Activated CD4-positive, alpha-beta T cell treated with anti-CD3 and anti-CD28 coated beads, Interleukin-2, amount 10 ng/mL, durations not matched to agents 7 days and 5 days (primary cell): ENCODE results near the gene HMGN1. TPM values are rescaled to one million over a fixed set of nuclear protein-coding genes. Genes with fewer than 3 reads are reported as not detected.
A peak's percentile ranks its signal among the peaks of the same experiment; 100 is the strongest.

Experiments used
- CTCF ChIA-PET: fragments of 350-600 bp; sonication (Branson Sonifier 250); formaldehyde crosslinking; loops from one replicate; lab custom pipeline; 2021; ENCODE audit warnings: antibody characterized with exemption; lab: Charles Lee
- POLR2A ChIA-PET: fragments of 350-600 bp; sonication (Branson Sonifier 250); formaldehyde crosslinking; loops from one replicate; lab custom pipeline; 2021; ENCODE audit warnings: antibody characterized with exemption; lab: Charles Lee
- DNase-seq: peaks from one replicate; pipeline ENCODE4 v3.0.0-alpha.2; 2020
- H3K27ac Mint-ChIP-seq: one replicate; pipeline ENCODE4 v1.8.0; 2021; ENCODE audit warnings: mild to moderate bottlenecking, moderate library complexity, mixed read lengths
- H3K27me3 Mint-ChIP-seq: one replicate; pipeline ENCODE4 v1.8.0; 2021; ENCODE audit warnings: mixed read lengths
- H3K36me3 Mint-ChIP-seq: one replicate; pipeline ENCODE4 v1.8.0; 2021; ENCODE audit warnings: low read depth, mixed read lengths
- H3K4me1 Mint-ChIP-seq: one replicate; pipeline ENCODE4 v1.8.0; 2021; ENCODE audit warnings: mixed read lengths
- H3K4me3 Mint-ChIP-seq: one replicate; pipeline ENCODE4 v1.8.0; 2021; ENCODE audit warnings: mild to moderate bottlenecking, moderate library complexity, mixed read lengths
- H3K9me3 Mint-ChIP-seq: one replicate; pipeline ENCODE4 v1.8.0; 2021; ENCODE audit warnings: mixed read lengths
- total RNA-seq, 2 experiments: library from RNA; stranded (reverse); gene quantifications; one replicate each; pipeline ENCODE4 v1.2.3, GENCODE V29; 2021

Gene HMGN1
- total RNA-seq, 2 experiments from 2014 or later = 389 to 395 TPM

DNA sequence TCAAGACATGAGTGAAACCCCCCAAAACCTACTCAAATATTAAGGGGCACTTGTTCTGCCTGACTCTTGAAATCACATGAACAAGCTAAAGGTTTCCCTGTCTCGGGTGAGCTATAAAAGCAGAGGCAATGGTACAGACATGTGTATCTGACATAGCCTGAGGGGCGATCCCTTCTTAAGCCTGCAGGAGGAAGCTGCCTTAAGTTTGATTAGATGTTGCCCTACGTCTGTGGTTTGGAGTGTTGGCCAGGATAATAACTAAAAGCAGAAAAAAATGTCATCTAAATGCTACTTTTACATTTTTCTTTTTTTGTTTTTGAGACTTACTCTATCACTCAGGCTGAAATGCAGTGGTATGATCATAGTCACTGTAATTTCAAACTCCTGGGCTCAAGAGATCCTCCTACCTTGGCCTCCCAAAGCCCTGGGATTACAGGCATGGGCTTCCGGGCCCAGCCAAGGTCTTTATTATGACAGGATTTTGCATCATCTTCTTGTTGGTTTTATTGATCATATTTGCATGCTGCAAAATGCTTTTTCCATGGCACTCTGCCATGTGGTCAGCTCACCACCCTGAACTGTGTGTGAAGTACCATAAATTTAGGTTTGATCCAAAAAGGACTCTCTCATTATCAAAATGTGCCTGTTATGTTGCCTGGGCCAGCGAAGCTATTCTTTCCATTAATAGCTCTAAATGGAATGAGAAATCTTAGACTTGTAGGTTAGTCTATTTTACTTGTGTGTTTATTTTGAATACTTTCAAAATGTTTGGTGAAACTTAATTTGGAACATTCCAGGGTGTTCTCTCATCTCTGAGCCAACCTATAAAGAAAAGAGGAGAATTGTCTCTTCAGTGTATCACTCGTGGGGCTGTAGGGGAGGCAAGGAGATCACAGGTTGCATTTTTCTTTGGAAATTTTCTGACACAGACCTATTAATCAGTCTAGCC lies 15.0 kb upstream of the HMGN1 start:
- Mint-ChIP-seq H3K4me3 (no peak overlapping the region), H3K36me3 (no peaks in the 10 kb centered on the region), H3K9me3 (no peaks in the 10 kb centered on the region), H3K27me3 (no peaks in the 10 kb centered on the region), H3K4me1 (no peaks in the 10 kb centered on the region), H3K27ac (no peak overlapping the region)
- CTCF ChIA-PET = interaction anchor here (0.6 to 1.1 kb wide), 2 partner anchors 8 to 22 kb away, joined by 3 read pairs; no protein-coding TSS in a partner anchor
- POLR2A ChIA-PET = no interaction called here
- no peak for DNase-seq

DNA sequence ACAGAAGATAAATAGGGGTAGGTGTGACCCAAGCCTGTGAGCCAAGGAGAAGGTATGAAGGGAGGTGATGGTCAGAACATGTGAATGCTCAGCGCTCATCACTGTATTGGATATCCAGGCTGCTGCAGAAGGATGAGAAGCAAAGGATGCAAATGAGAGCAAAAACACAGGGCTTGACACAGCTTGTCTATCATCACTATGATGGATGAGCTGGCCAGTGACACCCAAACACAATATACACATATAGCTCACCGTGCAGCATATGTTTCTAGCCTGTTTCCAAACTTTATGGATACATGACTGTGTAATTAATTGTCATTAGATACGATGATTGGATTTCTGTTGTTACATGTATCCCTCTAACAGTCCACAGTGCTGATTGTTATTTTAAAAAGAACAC lies 13.8 kb upstream of the HMGN1 start:
- Mint-ChIP-seq H3K27ac (no peak overlapping the region), H3K4me3 (no peak overlapping the region), H3K36me3 (no peaks in the 10 kb centered on the region), H3K27me3 (no peaks in the 10 kb centered on the region), H3K4me1 (no peaks in the 10 kb centered on the region), H3K9me3 (no peaks in the 10 kb centered on the region)
- POLR2A ChIA-PET = no interaction called here
- DNase-seq = no peak
- CTCF ChIA-PET = interaction anchor here (1.2 kb wide), 1 partner anchor 13 kb away, joined by 3 read pairs; no protein-coding TSS in a partner anchor

DNA sequence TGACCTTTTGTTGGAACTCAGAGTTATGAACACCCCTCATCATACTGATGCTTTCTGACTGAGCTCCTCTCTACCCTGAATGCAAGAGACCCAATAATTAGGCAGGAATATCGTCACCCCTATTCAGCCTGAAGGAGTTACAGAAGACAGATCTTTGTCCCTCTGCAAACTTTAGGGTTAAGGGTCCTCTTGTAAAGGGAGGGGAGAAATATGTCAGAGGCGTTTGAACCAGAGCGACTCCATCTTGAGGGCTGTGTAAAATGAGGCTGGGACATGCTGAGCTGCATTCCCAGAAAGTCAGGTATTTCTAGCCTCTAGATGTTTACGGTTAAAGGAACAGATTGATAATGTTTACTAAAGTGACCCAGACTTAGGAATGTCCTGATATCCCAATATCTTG lies 10.5 kb upstream of the HMGN1 start:
- H3K4me3 Mint-ChIP-seq = no peak overlapping the region
- no peak for DNase-seq
- no peaks in the 10 kb centered on the region for H3K36me3 Mint-ChIP-seq
- no peaks in the 10 kb centered on the region for H3K9me3 Mint-ChIP-seq
- H3K4me1 Mint-ChIP-seq = no peaks in the 10 kb centered on the region
- ChIA-PET CTCF (interaction anchor here (1.0 to 1.3 kb wide), 4 partner anchors 10 to 21 kb away, joined by 3 to 5 read pairs (median 4); a partner anchor contains a TSS), POLR2A (no interaction called here)
- peaks cover 3% of the 10 kb centered on the region for H3K27me3 Mint-ChIP-seq
- H3K27ac Mint-ChIP-seq = no peak overlapping the region

DNA sequence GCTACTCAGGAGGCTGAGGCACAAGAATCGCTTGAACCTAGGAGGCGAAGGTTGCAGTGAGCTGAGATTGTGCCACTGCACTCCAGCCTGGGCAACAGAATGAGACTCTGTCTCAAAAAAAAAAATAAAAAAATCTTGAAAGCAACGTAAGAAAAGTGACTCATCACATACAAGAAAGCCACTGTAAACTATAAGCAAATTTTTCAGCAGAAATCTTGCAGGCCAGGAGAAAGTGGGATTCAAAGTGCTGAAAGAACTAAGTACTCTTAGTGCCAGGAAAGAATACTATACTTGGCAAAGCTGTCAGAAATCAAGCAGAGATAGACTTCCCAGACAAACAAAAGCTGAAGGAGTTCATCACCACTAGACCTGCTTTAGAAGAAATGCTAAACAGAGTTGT lies 4.4 kb upstream of the HMGN1 start:
- H3K36me3 Mint-ChIP-seq = peaks cover 3% of the 10 kb centered on the region
- no peaks in the 10 kb centered on the region for H3K9me3 Mint-ChIP-seq
- CTCF ChIA-PET = interaction anchor here (0.6 kb wide), 1 partner anchor 156 kb away, joined by 3 read pairs; no protein-coding TSS in a partner anchor
- peaks cover 11% of the 10 kb centered on the region for H3K4me1 Mint-ChIP-seq
- peaks cover 7% of the 10 kb centered on the region for H3K27me3 Mint-ChIP-seq
- no peak for DNase-seq
- H3K27ac Mint-ChIP-seq = no peak overlapping the region
- H3K4me3 Mint-ChIP-seq = no peak overlapping the region
- POLR2A ChIA-PET = no interaction called here

DNA sequence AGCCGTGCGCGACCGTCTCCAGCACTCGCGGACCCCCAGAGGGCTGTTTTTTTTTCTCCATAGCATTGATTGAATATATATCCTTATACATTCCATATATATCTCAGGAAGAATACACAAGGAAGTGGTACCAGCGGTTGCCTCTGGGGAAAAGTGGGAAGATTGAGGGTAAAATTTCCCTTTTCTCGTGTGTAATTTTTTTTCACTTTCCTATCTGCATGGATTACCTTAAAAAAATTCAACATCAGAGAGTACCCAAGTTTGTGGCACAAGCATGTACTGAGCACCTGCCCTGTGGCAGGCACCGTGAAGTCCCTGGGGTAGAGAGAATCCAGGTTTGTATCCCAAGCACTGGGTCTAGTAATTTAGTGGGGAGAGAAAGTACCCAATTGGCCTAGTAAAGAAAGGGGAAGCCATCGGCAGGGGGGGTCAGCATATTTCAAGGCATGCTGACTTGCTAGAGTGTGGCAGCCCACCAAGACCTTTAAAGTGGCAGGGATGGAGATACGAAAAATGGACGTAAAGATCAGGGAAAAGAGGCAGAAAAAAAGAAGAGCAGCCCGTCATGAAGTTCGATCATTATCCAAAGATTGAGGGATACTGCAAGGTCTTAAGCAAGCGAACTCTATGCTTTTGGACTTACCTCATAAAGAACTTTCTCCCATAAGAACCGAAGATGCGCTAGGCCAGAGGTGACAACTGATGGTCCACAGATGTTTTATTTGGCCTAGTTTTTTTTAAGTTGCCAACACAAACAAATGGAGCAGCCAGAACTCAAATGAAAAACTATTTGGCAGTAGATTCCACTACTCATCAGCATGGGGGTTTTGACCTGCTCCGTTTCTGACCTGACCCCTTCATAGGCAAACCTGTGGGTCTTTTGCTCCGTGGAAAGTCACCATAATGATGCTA lies 1.5 kb upstream of the HMGN1 start:
- POLR2A ChIA-PET = interaction anchor here (1.0 to 2.2 kb wide), 3 partner anchors 30 to 167 kb away, joined by 3 to 5 read pairs (median 5); a partner anchor contains a TSS
- peak overlapping the region; percentile 100 for H3K27ac Mint-ChIP-seq
- H3K4me3 Mint-ChIP-seq = peak overlapping the region; percentile 99

DNA sequence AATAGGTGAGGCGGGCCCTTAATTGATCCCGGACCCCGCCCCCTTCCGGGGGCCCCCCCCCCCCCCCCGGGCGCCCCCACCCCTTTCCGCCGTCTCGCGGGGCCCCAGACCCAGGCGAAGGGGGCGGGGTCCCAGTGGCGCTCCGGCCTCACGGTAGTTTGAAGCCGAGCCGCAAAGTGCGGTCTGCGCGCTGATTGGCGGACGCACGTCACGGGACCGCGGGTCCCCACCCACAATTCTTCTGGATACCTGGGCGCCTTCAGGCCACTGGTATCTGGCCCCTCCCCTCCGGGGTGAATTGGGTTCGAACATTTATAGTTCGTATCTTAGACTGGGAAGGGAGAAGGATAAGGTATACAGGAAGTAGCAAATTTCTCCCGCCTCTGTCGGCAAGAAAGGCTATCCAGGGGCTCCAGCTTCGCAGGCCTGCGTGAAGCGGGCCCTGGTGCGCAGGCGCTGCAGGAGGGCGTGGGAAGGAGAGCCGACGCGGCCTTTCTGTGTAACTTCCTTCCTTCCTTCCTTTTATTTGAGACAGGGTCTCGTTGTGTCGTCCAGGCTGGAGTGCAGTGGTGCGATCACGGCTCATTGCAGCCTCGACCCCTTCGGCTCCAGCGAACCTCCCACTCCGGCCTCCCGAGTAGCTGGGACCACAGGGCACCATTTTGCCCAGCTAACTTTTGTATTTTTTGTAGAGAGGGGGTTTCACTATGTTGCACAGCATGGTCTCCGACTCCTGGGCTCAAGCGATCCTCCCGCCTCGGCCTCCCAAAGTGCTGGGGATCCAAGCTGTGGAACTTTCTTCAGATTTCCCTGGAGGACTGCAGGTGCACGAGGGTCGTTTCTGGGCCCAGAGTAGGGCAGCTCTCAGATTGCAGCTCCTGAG lies 564 bp upstream of the HMGN1 start:
- Mint-ChIP-seq H3K4me3 (peak overlapping the region; percentile 99), H3K9me3 (no peaks in the 10 kb centered on the region), H3K27ac (peak overlapping the region; percentile 100), H3K27me3 (peaks cover 5% of the 10 kb centered on the region), H3K36me3 (peaks cover 33% of the 10 kb centered on the region), H3K4me1 (peaks cover 38% of the 10 kb centered on the region)
- ChIA-PET POLR2A (interaction anchor here (0.7 to 2.2 kb wide), 4 partner anchors 31 to 166 kb away, joined by 3 to 5 read pairs (median 4); a partner anchor contains a TSS), CTCF (interaction anchor here (0.8 to 1.2 kb wide), 4 partner anchors 9 to 38 kb away, joined by 3 to 5 read pairs (median 4); a partner anchor contains a TSS)
- peak; percentile 97 for DNase-seq

More for the DNA sequence above, 1.5 kb upstream of the HMGN1 start:
- peaks cover 7% of the 10 kb centered on the region for H3K27me3 Mint-ChIP-seq
- no peak for DNase-seq
- CTCF ChIA-PET = interaction anchor here (0.8 to 1.2 kb wide), 4 partner anchors 8 to 37 kb away, joined by 3 to 5 read pairs (median 4); a partner anchor contains a TSS
- peaks cover 24% of the 10 kb centered on the region for H3K36me3 Mint-ChIP-seq
- peaks cover 31% of the 10 kb centered on the region for H3K4me1 Mint-ChIP-seq
- no peaks in the 10 kb centered on the region for H3K9me3 Mint-ChIP-seq

DNA sequence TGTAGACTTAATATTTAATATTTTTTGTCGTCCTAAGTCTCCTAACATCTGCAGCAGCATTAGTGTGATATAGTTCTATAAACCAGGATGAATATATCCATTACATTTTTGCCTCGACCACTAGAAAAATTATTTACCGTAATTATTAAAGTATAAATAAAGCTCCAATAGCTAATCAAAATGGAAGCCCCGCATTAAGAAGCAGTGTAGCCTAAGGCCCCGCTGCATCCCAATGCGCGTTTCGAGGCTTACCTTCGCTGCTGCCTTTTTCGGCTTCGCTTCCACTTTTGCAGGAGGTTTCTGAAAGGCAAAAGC lies 891 bp downstream of the HMGN1 start:
- CTCF ChIA-PET = interaction anchor here (0.9 to 1.8 kb wide), 2 partner anchors 9 to 34 kb away, joined by 3 to 5 read pairs; partner anchors contain the start of gene BRWD1
- DNase-seq = no peak
- Mint-ChIP-seq H3K36me3 (peaks cover 43% of the 10 kb centered on the region), H3K27ac (peak overlapping the region; percentile 96), H3K4me3 (peak overlapping the region; percentile 90), H3K9me3 (no peaks in the 10 kb centered on the region), H3K4me1 (peaks cover 46% of the 10 kb centered on the region), H3K27me3 (peaks cover 2% of the 10 kb centered on the region)
- POLR2A ChIA-PET = interaction anchor here (2.2 to 2.4 kb wide), 2 partner anchors 32 to 33 kb away, joined by 5 to 16 read pairs; a partner anchor contains a TSS

DNA sequence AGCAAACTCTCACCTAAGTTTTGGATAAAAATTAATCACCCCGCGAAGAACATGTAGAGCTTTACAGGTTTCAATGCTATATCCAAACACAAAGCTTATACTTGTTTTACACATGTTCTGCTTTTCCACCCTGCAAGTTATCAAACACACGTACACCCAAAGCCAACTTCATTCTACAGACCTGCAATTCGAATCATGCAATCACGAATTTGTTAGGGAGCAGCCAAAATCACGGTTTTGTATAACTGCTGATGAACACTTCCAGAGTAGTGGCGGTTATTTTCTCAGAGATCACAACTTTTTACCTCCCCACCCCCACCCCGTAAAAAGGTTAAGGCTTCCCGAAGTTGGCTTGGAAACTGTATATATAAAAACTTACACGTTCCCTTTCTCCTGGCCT lies 1.4 kb downstream of the HMGN1 start:
- Mint-ChIP-seq H3K36me3 (peaks cover 44% of the 10 kb centered on the region), H3K9me3 (no peaks in the 10 kb centered on the region), H3K4me1 (peaks cover 46% of the 10 kb centered on the region), H3K27me3 (no peaks in the 10 kb centered on the region), H3K4me3 (peak overlapping the region; percentile 90), H3K27ac (peak overlapping the region; percentile 96)
- POLR2A ChIA-PET = interaction anchor here (0.9 to 2.4 kb wide), 3 partner anchors 30 to 33 kb away, joined by 3 to 16 read pairs (median 5); a partner anchor contains a TSS
- CTCF ChIA-PET = interaction anchor here (0.7 to 1.8 kb wide), 2 partner anchors 34 to 44 kb away, joined by 3 to 5 read pairs; partner anchors contain the start of gene BRWD1
- DNase-seq = no peak

DNA sequence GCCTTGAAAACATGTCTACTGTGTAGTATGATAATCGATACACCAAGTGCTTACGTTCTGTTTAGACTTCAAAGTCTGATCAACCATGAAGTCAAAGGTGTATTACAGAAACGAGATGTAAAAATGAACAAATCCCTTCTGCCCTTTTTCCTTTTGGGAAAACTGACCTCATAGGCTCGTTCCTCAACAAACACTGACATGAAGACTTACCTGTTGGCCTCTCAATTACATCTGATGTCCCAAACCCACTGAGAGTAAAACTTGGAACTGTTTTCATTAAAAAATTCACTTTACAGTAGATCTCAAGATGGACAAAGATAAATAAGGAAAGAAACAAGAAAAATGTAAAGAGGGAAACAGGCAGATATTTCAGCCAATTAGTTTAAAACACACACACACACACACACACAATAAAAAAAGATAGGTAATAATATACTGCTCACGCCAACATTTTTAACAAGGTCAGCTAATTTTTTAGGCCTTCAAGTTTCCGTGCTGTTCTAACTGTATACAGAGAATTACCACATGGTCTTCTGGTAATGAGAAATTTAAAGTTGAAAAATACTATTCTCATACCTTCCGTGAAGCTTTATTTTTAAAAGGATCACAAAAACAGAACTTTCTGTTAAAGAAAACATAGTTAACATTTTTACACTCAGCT lies 2.1 kb downstream of the HMGN1 start:
- ChIA-PET CTCF (interaction anchor here (0.7 to 1.8 kb wide), 3 partner anchors 33 to 46 kb away, joined by 3 to 5 read pairs (median 3); partner anchors contain the start of gene BRWD1), POLR2A (interaction anchor here (0.9 to 2.4 kb wide), 2 partner anchors 29 to 31 kb away, joined by 3 to 16 read pairs; no protein-coding TSS in a partner anchor)
- peaks cover 46% of the 10 kb centered on the region for H3K4me1 Mint-ChIP-seq
- H3K4me3 Mint-ChIP-seq = peak overlapping the region; percentile 90
- no peaks in the 10 kb centered on the region for H3K9me3 Mint-ChIP-seq
- H3K27ac Mint-ChIP-seq = peak overlapping the region; percentile 10
- DNase-seq = no peak
- H3K36me3 Mint-ChIP-seq = peaks cover 50% of the 10 kb centered on the region
- no peaks in the 10 kb centered on the region for H3K27me3 Mint-ChIP-seq

DNA sequence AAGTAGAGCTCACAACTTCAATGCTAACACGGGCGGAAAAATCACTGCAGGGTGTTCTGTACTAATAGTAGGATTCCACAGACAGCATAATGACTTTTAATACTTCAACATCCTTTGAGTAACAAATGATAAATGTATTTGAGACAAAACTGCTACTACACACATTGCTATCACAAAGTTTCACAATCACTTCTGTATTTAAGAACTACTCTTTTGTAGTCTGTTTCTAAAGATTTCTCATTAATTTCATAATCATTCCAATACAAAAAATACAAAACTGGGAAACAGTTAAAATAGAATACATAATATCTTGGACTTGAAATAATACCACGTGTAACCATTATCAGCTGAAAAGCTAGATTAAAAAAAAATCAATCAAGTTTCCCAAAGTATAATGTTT lies 2.7 kb downstream of the HMGN1 start:
- DNase-seq = no peak
- H3K4me1 Mint-ChIP-seq = peaks cover 44% of the 10 kb centered on the region
- H3K27ac Mint-ChIP-seq = no peak overlapping the region
- no peaks in the 10 kb centered on the region for H3K27me3 Mint-ChIP-seq
- H3K4me3 Mint-ChIP-seq = peak overlapping the region; percentile 90
- ChIA-PET POLR2A (no interaction called here), CTCF (interaction anchor here (1.0 kb wide), 1 partner anchor 46 kb away, joined by 3 read pairs; no protein-coding TSS in a partner anchor)
- peaks cover 55% of the 10 kb centered on the region for H3K36me3 Mint-ChIP-seq
- H3K9me3 Mint-ChIP-seq = no peaks in the 10 kb centered on the region

DNA sequence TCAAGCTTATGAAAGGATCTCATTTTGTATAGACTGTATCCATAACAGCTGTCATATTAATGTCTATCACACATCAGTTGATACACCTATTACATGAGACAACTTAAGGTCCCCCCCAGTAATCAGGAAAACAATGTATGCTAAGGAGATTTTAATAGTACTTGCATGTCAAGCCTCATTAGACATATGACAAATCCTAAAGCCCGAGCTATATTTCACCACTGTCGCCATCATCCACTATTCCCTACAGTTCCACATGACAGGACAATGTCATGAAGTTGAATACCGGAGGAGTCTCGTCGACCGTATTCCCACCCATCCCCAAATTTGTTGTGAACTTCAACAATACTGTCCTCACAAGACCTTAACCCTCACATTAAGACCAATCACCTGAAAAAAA lies 3.4 kb downstream of the HMGN1 start:
- Mint-ChIP-seq H3K36me3 (peaks cover 60% of the 10 kb centered on the region), H3K27ac (no peak overlapping the region), H3K9me3 (no peaks in the 10 kb centered on the region), H3K27me3 (no peaks in the 10 kb centered on the region), H3K4me3 (peak overlapping the region; percentile 5), H3K4me1 (peaks cover 40% of the 10 kb centered on the region)
- CTCF ChIA-PET = no interaction called here
- POLR2A ChIA-PET = no interaction called here
- DNase-seq = no peak
